AG08395 (cell line): Measurements from ENCODE around the gene LIMA1.
"Not testable (repeated sequence)": the region's sequence is repeated elsewhere in the genome, so short reads cannot be mapped to it uniquely, and the experiment has no call there.

Source experiments
- DNase-seq: peaks from one replicate; pipeline ENCODE4 v3.0.0; 2012; ENCODE audit warnings: mixed read lengths, low spot score

LIMA1 gene

DNA sequence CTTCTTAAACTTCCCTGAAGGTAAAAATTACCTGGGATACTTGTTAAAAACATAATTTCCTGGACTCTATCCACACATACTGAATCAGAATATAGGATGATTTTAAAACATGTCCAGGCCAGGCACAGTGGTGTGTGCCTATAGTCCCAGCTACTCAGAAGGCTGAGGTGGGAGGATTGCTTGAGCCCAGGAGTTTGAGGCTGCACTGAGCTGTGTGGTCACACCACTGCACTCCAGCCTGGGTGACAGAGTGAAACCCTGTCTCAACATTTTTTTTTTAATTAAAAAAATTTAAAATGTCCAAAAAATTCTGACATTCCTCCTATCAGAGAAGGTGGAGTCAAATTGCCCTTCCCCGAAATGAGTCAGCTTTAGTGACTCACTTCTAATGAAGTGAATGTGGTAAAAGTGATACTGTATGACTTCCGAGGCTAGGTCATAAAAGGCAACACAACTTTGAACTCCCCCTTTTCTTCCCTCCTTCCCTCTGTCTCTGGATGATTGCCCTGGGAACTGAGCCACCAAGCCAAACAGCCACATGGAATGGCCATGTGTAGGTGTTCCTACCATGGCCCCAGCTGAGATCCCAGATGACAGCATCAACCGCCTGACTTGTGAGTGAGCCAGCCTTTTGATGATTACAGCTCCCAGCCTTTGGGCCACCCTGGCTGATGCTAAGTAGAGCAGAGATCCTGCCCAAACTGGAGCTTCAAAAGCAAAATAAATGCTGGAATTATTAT, 36.3 kb downstream of the LIMA1 start:
- DNase-seq = peak; percentile 96

DNA sequence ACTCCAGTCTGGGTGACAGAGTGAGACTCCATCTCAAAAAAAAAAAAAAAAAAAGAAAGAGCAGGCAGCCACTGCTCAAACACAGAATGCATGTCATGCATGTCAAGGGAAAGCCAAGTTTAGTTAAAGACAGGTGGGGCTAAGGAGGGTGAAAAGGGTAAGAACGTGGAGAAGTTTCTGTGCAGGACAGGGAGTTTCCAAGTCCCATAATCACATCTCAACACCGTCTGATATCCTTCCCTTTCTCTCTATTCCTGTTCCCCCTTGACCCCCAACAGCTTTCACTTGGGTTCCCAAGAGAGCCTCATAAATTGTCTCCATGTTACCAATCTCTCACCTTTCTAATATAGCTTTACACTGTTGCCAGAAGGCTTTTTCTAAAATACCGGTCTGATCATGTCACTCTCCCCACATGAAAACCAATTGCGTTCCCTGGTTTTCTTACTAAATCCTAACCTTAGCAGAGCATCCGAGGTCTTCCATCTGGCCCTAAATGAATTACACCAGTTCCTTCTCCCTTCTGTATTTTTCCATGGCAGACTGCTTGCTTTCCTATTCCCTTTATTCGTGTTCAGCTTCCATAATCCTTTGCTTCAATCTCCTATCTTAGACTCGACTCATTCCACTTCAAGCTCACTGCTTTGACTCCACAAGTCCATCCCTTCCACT, 37.0 kb downstream of the LIMA1 start:
- DNase-seq = no peak

DNA sequence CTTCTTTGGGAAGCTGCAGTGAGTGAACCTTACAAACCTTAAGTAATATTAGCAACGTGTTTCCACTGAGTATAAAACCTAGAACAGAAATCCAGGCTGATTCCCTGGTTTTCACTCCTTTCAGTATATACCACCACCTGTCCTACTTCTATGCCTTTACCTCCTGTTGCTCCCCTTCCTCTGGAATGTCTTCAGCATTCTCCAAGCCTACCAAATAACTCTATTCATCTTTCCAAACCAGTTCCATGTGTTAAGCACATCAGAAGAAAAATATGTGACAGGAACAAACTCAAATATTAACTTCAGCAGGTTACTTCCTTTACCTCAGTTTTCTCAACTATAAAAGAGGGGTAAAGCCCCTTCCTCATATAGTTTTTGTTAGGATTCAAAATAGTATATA, 39.8 kb downstream of the LIMA1 start:
- DNase-seq = no peak

DNA sequence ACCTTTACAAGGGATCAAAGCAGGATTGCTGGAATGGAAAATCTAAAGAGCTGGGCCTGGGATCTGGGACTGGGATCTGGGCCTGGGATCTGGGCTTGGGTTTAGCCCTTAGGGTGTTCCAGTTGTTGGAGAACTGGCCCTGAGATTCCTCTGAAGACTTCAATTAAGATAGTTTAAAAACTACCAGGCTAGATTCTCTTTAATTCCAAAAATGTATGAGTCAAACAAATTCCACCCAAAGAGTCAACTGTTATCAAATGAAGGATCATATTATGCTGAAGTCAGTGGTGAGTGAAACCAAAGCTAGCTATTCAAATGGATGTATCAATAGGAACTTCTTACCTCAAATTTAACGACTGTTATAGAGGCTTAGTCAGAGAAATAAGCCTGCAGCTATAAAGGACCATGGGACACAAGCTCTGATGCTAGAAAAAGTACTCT, 40.5 kb downstream of the LIMA1 start:
- peak; percentile 55 for DNase-seq

DNA sequence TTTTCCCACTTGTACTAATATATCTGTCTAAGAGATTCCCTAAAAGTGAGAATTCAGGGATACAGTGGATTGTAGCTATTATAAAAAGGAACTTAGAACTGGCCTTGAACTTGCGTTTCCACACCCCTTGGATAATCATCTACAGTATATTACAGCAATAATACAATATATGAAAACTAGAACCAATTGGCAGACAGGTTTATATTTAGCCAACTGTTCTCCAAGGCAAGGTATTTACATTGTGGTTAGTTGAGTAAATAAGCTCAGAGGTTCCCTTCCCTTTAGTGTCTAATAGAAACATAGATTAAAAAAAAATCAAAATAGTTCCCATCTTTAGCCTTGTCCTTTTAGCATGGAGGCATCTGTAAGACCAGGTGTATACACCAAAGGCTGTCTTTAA, 42.1 kb downstream of the LIMA1 start:
- DNase-seq = no peak

DNA sequence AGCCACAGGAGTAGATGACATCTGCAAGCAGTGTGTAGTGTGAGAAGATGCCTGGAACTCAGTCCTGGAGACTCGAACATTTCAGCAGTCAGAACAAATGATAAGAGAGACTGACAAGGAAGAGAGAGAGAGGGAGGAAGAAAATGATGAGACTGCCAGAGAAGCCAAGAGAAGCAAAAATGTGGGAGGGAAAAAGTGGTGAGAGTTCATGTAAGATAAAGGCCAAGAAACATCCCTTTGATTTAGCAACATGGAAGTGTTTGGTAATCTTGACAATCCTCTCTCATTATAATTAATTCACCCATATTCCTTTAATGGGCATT, 42.6 kb downstream of the LIMA1 start:
- DNase-seq = no peak

DNA sequence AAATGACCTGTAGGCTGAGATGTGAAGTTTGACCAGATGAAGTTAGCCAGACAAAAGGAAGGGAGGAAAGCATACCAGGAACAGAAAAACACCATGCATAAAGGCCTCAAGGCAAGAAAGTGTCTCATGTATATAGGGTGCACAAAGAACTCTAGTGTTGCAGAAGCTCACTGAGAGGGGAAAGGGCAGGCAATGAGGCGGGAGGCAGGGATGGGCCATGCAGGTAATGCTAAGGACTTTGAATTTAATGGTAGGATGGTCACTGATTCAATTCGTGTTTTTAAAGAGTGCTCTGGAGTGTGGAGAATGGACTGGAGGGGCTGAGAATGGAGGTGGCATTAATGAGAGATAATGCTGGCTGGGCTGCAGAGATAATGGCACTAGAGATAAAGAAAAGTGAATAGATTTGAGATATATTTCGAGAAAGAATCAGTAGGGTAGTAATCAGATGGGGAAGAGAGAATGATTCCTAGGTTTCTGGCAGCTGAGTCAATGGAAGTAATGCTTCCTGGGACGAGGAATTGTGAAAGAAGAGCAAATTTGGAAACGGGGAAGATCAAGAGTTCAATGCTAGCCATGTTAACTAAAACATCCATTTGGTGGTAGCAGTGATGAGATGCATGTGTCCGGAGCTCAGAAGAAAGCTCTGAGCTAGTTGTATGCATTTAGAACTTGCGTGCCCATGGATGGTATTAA, 43.1 kb downstream of the LIMA1 start:
- DNase-seq = no peak

DNA sequence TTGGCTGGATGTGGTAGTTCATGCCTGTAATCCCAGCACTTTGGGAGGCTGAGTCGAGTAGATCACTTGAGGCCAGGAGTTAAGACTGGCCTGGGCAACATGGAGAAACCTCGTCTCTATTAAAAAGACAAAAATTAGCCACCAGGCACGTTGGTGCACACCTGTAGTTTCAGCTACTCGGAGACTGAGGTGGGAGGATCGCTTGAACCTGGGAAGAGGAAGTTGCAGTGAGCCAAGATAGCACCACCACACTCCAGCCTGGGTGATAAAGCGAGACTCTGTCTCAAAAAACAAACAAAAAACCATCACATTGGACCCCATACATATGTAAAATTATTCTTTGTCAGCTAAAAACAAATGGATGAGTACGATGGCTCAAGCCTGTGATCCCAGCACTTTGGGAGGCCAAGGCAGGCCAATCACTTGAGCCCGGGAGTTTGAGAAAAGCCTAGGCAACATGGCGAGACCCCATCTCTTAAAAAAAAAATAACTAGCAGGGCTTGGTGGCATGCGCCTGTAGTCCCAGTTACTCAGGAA, 43.9 kb downstream of the LIMA1 start:
- no peak for DNase-seq

DNA sequence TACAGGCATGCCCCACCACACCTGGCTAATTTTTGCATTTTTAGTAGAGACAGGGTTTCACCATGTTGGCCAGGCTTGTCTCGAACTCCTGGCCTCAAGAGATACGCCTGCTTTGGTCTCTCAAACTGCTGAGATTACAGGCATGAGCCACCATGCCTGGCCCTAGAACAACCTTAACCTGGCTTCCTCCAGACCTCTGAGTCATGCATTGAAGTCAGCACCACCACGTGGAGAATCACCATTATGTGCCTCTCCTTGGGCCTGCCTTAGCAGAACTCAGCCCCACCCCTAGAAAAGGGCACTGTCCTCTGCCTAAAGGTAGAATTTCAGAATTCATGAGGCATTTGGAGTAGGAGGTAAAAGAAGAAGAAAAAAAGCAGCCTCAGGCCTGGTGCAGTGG, 49.0 kb downstream of the LIMA1 start:
- DNase-seq = no peak

DNA sequence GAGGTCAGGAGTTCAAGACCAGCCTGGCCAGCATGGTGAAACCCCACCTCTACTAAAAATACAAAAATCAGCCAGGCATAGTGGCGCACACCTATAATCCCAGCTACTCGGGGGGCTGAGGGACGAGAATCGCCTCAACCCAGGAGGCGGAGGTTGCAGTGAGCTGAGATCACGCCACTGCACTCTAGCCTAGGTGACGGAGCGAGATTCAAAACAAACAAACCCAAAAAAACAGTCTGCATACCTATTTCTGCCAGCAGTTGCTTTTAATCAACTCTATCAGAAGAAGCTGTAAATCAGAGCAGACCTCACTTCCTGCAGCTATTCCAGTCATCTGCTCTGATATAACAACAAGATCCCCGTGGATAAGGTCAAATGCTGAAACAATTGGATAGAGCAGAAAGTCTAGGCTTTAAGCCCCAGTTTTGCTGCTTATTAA, 50.5 kb downstream of the LIMA1 start:
- DNase-seq = no peak

DNA sequence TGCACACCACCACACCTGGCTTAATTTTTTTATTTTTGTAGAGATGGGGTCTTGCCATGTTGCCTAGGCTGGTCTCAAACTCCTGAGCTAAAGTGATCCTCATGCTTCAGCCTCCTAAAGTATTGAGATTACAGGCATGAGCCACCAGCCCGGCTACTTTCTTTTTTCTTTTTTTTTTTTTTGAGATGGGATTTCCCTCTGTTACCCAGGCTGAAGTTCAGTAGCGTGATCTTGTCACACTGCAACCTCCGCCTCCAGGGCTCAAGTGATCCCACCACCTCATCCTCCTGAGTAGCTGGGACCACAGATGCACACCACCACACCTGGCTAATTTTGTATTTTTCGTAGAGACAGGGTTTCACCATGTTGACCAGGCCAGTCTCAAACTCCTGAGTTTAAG, 51.1 kb downstream of the LIMA1 start:
- no peak for DNase-seq

DNA sequence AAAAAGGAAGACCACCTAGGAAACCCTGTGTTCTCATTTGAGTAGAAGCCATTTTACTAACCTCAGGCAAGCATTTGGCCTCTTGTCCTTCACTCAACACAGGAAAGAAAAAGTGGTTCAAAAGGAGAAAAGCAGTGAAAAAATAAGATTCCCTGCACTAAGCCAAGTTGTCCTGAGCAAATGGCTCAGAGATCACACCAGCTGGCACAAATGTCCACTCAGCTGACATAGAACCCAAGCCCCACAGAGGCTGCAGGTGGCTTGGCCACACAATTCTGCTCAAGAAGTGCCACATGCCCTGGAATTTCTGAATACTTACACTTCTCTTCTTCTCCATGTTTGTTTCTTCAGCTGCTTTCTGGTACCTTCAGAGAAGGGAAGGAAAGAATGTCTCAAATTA, 52.0 kb downstream of the LIMA1 start:
- no peak for DNase-seq

DNA sequence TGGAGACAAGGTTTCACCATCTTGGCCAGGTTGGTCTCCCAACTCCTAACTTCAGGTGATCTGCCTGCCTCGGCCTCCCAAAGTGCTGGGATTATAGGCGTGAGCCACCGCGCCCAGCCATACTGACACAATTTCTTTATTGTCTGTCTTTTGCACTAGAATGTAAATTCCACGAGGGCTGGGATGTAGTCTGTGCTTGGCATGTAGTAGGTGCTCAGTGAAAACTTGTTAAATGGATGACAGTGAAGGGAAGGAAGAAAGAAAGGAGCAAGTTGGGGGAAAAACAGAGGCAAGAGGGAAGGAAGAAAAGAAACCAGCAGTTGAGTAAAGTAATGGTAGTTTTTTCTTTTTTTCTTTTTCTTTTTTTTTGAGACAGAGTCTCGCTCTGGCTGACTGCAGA, 53.1 kb downstream of the LIMA1 start:
- no peak for DNase-seq

DNA sequence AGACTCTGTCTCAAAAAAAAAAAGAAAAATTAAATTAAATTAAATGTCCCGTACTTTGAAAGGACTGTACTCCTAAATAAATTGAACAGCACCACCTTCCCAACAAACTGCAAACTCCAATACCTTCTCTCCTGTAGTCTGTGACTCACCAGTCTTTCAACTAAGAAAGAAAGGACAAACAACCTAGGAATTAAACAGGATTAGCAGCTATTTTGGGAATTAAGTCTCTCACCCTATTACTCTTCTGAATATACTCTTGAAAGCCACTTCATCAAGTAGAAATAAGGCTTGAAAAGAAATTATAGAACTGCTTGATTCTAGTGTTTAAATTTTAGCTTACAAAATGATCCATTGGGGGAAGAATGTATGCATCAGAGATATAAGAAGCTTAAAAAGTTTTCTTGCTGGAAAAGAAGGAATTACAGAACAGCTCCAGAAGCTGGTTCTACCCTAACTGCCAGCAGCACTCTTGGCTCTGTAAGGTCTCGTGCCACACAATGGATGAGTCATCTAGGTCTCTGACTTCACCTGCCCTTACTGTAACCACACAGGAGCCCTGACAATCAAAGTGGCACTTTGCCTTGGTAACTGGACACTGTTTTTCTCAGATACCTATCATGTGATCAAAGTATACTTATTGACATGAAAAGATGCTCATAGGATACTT, 59.2 kb downstream of the LIMA1 start:
- no peak for DNase-seq

DNA sequence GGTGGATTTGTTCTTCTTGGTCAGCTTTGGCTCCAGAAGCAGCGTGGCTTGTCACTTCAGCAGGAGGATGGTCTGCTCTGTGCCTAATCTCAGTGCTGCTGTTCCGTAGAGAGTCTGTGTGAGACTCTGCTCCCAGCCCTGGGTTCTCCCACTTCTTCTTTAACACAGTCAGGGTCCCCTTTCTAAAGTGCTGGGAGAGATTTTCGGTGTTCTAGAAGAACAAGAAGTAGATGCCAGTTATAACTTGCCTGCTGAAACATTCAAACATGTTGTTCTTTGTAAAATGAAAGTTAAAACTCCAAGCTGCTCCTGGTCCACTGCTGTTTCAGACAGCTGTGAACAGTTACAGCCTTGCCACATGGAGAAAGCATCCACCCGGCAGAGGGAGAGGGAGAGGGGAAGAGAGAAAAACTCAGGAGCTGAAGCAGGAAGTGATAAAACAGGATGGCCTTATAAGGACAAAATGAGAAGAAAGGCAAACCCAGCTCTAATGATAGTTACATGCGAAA, 61.0 kb downstream of the LIMA1 start:
- peak; percentile 87 for DNase-seq

DNA sequence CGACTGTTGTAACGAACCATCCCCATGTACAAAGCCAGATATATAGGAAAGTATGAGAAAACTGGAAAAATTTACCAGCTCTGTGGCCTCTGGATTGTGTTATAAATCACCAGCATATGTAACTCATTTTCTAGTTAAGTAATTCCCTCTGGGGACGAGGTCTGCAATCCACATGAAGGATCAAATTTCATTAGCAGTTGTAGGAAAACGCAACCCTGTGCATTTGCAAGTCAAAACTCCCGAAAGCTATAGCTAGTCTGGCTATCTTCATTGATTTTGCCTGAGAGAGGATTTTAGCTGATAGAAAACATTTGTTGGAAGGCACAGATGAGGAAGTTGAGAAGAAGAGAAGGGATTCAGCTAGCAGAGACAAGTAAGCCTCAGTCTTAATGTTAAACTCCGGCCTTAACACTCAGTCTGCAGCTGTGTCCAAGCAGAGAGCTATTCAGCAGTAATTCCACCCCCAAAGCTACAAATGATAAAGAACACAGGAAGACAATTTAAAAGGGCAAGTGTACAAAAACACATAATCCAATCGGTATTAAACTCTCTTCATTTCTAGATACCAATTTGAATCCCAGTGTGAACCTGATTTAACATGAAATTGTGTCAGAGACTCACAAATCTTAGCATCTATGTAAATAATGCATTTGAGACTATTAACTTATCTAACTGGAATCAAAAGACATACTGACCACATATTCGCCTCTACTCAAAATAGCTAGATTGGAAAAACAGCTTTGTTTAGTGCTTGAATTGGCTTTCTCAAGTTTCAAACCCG, 61.9 kb downstream of the LIMA1 start:
- peak; percentile 69 for DNase-seq

DNA sequence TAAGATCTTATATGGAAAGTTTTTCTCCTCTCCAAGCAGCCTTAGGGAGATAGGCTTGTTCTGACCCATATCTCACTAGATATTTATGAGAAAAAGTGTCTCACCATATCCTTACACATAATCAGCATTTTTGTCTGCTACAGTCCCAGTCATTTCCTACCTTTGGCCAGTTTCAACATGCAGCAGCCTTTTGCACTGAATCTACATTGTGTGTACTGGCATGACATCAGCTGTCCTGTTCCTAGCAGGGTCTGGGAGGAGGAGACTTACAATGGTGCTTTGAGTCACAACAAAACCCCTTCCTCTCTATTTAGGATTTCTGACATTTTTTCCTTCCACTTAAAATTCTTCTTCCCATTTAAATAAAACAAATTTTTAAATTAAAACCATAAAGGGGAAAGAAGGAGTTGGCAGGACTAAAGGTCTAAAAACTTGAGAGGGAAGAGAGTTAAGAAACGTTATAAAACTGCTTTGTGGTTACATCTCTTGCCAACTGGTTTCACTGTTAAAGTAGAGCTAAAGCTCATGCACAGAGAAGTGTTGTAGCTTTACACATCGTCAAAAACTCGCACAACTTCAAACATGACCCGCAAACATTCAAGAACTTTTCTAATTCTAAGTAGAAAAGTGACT, 62.8 kb downstream of the LIMA1 start:
- no peak for DNase-seq

DNA sequence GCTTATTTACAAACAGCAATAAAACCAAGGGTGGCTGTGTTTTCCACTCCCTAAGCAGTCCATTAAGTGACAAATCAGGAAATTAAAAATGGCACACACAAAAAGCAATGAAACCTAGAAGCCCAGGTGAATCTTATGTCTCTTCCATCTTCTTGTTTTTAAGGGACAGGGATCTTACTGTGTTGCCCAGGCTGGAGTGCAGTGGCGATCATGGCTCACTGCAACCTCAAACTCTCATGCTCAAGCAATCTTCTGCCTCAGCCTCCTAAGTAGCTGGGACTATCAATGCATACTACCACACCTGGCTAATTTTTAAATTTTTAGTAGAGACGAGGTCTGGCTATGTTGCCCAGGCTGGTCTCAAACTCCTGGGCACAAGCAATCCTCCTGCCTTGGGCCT, 63.8 kb downstream of the LIMA1 start:
- no peak for DNase-seq

DNA sequence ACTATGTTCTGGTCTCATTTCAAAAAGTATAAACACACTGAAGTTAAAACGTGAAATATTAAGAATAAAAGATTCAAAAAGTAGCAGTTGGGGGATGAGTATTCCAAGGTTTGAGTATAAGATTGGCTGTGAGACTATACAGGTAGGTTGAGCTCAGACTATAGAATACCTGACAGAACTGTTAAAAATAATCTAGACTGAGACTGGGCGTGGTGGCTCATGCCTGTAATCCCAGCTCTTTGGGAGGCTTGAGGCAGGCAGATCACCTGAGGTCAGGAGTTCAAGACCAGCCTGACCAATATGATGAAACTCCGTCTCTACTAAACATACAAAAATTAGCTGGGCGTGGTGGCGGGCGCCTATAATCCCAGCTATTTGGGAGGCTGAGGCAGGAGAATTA, 64.3 kb downstream of the LIMA1 start:
- not testable (repeated sequence) for DNase-seq

DNA sequence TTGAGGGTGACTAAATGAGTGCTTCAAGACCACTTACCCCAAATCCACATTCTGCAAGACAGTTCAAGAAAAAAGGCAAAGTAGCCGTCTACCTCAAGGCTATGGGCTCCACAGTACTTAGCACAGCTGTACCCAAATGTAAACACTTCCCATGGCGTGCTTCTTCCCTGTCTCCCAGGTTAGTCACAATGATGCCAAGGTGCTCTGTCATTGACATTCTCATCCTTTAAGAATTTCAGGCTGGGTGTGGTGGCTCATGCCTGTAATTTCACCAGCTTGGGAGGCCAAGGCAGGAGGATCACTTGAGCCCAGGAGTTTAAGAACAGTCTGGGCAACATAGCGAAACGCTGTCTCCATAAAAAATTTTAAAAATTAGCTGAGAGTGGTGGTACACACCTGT, 64.9 kb downstream of the LIMA1 start:
- DNase-seq = no peak

DNA sequence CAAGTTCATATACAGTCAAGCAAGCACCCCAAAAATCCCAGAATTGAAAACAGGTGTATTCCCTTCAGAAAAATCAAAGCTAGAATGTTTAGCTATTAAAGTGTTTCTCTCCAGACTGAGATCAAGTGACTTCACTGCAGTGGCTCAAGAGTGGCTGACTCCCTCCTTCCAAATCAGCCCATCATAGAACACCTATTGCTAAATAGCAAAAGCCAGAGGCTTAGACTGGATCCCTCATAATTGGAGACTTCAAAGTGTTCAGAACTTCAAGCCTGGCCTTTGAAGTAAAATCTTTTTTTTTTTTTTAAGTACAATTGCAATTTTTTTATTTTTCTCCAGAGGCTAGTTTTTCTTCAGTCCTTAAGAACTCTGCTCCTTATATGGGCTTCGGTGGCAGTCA, 66.1 kb downstream of the LIMA1 start:
- no peak for DNase-seq
